Activated gamma-delta T cell treated with Interleukin-2 at 50 U/mL for 16 hours (primary cell): ENCODE measurements around the gene SLC4A11.
"Not testable (repeated sequence)": the region's sequence is repeated elsewhere in the genome, so short reads cannot be mapped to it uniquely, and the experiment has no call there.

Experiments
- DNase-seq: peaks from one replicate; pipeline ENCODE4 v3.0.0-alpha.2; 2020

Gene SLC4A11

DNA sequence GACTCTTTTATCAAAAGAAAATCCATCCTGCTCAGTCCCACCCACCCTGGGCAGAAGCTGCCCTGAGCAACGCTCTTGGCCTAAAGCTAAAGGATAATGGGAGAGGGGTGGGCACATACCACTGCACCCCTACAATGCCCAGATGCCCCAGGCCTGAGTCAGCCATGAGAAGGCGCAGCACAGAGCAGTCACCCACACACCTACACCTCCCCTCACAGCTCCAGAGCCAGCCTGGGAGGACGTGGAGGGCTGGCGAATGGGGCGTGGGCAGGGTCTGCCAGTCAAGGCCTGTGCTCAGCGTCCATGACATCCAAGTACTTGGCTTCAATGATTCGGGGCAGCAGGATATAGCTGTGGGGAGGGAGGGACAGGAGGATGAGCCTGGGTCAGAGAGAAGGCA, 11.5 kb downstream of the SLC4A11 start:
- no peak for DNase-seq

GRCh38 chr20:3226864-3227263, 12.1 kb downstream of the SLC4A11 start:
- DNase-seq = no peak

DNA sequence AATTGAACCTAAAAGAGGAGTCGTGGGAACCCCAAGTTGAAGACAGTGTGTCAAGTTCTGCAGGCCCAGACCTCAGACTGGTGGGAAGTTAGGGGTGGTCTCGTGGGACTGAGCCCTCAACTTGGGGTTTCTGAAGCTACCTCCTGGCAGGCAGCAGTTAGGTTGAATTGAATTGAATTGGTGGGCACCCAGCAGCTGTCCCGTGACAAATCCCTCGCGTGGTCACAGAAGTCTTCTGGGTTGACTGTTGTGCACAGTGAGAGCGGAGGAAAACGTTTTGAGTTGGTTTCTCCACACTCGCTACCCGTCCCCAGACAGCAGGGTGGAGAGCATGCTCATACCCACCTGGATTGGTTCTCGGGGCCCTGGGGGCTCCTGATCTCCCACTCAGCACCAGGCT, 12.9 kb downstream of the SLC4A11 start:
- no peak for DNase-seq

DNA sequence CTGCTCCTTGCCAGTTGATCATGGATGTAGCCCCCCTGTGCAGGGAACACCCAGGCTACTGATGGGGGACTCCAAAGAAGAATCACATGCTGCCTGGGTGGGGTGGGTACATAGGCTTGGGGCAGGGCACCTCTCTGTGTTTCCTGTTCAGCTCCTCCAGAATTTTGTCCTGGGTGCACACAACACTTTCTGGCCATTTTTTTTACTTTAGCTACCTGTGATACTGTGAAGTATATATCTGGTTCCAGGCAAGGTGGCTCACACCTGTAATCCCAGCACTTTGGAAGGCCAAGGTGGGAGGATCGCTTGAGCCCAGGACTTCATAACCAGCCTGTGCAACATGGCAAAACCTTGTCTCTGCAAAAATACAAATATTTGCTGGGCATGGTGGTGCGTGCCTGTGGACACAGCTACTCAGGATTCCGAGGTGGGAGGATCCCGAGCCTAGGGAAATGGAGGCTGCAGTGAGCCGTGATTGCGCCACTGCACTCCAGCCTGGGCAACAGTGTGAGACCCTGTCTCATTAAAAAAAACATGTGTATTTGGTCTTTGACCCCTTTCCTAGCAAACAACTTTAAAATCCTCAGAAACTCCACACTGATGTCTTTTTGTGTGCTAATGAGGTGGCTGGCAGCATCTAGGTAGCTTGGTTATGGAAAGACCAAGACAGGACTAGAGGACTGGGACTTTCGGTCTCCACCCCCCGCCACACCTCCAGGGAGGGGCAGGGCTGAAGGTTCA, 14.1 kb downstream of the SLC4A11 start:
- no peak for DNase-seq

DNA sequence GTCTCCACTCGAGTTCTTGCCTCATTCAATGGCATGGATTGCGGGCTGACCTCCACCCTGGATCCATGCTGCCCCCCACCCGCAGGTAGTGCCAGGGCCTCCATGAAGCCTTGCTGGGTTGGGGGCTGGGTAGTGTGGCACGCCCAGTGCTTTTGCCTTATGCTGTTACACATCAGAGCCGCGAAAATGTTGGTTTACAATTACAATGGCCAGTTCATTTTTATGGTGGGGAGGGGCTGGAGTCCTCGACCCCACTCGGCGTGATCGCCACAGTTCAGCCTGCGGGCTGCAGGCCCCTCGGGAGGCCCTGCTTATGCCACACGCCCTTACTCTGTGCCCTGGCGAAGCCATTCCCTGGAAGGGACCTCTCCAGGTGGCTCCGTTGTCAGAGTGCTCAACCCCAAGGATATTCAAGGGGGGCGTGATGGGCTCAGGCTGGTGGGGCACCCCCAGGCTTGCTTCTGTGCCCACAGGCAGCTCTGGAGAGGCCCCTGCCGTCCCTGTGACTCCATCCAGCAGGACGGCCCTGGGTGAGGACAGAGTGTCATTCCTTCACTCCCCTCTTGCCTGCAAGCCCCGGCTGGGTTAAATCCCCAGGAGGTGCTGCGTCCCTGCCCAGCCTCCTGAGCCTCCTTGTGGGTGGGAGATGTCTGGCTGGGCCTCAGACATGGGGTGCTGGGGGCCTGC, 14.9 kb downstream of the SLC4A11 start:
- no peak for DNase-seq

- DNase-seq = no peak
These were observed 15.4 kb downstream of the SLC4A11 start for GRCh38 chr20:3223651-3223993.

DNA sequence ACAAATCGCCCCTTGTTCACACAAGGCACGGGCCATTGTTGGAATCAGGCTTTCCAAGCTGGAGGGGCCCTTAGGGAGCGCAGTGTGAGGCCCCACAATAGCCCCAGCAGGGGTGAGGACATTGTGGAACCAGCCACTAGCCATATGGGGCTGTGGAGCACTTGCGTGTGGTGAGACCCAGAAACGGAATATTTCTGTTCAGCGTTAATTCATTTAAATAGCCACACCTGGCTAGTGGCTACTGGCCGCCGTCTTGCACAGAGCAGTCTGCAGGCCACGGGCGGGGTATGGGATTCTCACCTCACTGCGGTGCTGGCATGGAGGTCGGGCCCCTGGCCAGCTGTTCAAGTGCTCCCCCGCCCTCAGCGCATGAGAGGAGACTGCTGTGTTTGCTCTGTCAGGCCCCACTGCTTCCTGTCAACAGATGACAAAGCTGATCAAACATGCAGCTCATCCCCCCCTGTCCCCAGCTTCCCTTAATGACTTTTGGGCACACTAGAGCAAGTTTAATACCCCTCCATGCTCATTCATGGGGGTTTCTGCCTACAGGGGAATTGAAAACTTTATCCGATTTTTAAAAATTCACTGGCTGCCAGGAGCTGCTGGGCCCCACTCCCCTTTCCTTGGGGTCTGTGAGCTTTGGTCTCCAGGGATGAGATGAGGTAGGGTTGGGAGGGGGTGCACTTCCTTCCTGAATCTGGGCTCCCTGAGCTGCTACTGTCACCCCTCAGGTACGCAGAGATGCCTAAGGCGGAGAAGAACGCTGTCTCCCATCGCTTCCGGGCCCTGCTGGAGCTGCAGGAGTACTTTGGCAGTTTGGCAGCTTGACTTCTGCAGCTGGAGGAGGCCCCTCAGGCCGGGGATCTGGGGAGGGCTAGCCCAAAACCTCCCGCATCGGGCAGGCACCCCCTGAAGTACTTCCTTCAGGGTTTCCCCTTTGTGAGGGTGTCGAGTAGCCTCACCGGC, 16.1 kb downstream of the SLC4A11 start:
- peak; percentile 53 for DNase-seq

DNA sequence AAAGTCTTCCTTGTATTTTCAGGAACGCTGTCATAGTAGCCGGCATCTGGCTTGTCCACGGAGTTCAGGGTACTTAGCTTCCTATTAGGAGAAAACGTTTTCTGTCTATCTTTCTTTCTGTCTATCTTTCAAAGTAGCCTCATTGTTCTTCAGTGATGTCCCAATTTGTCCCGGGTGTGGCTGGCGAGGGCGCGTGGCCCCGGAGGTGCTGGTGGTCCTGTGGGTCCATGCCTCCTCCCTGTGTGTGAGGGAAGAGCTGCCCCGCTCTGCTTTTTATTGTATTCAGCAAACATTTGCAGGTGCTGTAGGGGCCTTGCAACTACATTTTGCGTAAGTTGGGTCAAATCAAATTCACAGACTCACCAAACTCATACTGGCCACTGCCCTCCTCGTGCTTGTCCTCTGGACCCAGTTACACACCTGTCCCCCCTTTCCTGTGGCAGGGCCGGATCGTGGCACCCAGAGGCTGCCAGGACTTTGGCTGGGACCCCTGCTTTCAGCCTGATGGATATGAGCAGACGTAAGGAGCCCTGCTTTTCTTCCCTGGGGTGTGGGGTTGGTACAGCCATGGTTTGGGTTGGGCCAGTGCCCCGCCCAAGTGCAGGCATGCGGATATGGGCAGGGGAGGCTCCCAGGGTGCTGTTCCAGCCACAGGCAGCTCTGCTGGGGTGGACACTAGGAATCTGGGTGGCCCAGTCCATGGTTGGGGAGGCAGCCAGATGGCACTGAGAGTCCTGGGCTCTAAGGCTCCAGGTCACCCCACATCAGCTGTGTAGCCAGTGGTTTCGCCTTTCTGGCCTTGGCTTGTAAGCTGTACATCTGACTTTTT, 17.4 kb downstream of the SLC4A11 start:
- no peak for DNase-seq

DNA sequence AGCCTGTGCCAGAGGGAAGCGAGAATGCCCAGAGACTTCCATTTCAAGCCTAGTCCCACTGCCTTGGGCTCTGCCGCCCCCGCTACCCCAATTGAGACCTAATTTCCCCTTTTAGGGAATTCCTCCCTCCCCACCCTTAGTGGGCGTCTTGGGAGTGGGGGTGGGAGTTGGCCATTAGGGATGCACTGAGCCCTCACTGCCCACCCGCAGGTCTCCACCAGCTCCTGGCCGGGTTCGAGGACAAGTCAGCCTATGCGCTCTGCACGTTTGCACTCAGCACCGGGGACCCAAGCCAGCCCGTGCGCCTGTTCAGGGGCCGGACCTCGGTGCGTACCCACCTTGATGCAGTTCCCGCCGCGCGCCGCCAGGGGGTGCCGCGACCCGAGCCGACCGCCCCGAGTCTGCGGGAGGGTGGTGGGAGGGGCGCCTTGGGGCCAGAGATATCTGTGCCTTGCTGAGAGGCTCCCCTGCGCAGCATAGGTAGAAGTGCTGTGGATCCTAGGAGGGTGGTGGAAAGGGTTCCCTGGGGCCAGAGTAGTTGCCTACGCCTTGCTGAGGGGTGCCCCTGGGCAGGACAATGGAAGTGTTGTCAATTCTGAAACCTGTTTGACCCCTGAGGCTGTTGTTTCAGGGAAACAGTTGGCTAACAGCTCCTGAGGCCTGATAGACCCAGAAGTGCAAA, 20.5 kb downstream of the SLC4A11 start:
- peak; percentile 76 for DNase-seq

DNA sequence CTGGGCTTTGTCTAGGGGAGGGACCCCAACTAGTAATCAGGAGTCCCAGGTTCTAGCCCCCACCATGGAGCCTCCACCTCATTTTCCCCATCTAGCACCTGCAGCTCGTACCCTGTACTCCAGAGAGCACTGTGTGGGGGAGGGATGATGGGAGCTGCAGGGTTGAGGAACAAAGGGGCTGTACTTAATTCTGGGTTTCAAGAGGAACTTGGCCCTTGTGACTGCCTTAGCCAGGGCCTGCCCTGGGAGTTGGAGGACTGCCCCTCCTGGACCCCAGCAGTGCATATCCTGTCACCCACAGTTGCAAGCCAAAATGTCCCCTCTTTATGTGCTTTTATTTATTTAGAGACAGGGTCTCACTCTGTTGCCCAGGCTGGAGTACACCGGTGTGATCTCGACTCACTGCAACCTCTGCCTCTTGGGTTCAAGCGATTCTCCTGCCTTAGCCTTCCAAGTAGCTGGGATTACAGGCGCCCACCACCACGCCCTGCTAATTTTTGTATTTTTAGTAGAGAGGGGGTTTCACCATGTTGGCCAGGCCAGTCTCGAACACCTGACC, 23.6 kb downstream of the SLC4A11 start:
- DNase-seq = not testable (repeated sequence)

DNA sequence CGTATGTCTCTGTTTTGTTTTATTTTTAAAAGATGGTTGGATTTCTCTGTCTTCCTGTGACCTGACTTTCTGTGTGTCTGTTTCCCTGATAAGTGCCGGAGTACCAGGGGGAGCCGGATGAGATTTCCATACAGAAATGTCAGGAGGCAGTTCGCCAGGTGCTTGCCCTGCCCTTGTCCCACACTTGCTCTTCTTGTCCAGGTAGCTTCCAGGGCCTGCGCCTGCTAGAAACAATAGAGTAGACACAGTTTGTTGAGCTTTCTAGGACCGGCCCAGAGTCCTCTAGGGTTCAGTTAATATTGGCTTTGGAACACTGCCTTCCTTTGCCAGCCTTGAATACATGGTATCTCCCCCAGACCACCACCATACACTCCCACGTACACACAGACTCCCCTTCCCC, 25.8 kb downstream of the SLC4A11 start:
- DNase-seq = no peak

GRCh38 chr20:3210346-3210745, 28.6 kb downstream of the SLC4A11 start:
- DNase-seq = no peak

GRCh38 chr20:3209946-3210317, 29.1 kb downstream of the SLC4A11 start:
- DNase-seq = no peak

DNA sequence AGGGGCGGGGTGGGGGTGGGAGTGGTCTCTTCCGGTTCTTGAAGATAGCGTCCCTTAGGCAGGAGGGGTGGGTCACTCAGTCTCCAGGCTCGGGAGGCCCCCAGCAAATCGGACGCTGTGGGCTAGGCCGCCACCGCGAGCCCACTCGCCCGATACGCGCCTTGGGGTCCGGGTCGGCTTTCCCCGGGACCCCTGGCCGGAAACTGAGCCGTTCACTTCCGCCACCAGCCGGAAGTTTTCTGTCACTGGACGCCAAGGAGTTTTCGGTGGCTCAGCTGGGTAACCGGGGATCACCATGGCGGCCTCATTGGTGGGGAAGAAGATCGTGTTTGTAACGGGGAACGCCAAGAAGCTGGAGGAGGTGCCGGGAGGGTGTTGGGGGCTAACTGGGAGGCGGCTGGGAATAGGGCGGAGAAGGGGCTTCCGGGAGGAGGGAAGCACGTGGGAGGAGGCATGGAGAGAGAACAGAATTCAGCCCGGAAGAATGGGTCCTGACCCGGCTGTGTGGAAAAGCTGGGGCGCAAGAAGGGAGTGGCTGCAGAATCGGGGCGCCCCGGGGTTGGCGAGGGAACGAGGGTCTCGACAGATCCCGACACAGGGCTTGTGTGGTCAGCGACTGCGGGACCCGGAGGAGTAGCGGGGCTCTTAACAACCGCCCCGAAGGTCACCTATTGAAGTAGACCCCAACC, 29.6 kb downstream of the SLC4A11 start, which contains the start of gene ITPA:
TSS of gene ITPA (plus strand) at position 242 of the 689 bp plus-strand sequence. CDS start at position 296, 54 bp downstream.
- DNase-seq = peak; percentile 61

DNA sequence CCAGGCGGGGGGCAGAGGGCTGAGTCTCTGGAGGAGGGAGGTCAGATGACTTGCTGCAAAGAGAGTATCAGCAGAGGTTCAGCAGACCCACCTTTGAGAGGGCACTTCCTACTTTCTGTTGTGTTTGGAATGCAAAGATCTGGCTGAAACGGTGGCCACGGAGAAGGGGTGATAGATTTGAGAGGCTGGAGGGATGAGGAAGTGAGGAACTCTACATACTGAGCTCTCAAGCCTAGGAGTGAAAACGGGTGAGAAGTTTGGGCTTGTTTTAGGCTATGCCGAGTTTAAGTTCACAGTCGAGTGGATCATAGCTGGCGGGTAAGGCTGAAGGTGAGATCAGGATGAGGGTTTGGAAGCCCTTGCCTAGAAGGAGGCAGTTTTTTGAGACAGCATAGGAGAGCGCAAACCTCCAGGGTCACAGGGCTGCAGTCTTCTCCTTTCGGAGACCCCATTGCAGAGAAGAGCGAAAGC, 30.2 kb downstream of the SLC4A11 start:
- DNase-seq = no peak

DNA sequence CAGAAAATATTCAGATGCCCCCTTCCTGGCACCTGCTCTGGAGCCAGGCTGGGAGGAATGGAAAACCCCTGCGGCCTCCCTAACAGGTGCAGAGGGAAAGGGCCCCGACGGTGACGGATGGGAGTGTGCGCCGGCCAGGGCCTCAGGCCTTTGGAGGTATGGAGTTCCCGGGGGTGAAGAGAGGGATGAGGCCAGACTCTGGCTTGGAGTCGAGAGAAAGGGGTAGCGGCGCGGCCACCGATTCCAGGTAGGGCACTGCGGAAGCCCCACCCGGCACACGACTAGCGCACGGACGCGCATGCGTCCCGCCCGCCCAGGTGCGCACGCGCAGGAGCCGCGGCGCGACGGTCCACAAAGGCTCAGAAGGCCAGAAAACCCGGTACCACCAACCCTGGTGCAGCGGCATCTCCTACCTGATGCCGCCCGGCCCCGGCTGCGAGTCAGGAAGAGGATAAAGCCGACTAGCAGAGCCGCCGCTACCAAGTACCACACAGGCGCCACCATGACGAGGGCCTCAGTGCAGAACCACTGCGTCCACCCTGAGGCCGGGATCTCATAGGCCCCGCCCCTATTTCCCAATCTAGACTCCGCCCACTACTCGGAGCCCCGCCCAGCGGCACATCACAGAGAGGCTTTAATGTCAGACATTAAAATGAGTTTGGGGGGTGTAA, 34.7 kb downstream of the SLC4A11 start, which contains the start of gene DDRGK1:
TSS of gene DDRGK1 (minus strand) at position 559 of the 671 bp plus-strand sequence. CDS start at position 504, 55 bp downstream.
- peak; percentile 88 for DNase-seq

DNA sequence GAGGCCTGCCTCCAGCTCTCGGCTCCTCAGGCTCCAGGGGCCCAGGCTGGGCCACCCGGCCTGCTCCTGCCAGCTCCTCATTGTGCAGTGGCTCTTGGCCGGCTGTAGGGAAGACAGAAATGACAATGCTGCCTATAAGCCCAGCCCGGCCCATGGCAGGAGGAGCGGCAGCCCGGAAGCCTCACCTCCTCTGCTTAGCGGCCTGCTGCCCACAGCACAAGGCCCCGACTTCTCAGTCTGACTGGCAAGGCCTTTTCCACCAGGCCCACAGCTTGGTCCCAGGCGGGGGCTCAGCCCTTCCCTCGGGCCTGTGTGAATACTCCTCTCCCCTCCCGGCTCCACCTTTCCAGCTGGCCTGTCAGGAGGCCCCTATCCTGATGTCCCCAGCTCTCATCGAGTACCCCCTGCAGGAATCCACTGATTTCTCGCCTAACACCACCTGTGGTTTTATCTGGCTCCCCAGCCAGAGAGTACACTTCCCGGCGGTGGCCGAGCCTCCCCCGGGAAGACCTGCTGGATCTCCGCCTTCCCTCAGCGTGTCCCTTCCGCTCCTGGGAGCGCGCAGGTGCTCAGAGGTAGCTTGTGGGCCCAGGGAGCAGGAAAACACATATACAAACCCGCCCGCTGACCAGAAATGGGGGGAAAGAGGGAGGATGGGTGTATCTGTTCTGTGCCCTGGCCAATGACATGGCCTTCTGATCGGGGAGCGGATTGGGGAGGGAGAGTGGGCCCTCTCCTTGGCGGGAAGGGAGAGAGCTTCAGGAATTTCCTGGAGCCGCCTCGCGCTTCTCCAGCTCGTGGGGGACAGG, 35.5 kb downstream of the SLC4A11 start:
- DNase-seq = no peak

DNA sequence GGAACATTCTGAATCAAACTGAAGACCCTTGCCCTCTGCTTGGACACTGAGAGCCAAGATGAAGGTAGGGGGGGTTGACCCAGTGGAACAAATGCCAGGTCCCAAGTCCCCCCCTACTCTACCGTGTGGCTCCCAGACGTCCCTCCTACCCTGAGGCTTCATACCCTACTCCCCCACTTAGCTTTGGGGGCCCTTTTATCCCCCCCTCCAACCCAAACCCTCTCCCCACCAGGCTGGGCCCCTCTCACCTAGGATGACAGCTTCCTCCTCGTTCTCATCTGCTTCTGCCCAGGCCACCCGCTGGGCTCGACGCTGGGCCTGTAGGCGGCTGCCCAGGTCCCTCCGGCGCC, 36.0 kb downstream of the SLC4A11 start:
- no peak for DNase-seq
